ENCODE data around the gene SEC23A.
"Not testable (repeated sequence)": the region's sequence is repeated elsewhere in the genome, so short reads cannot be mapped to it uniquely, and the experiment has no call there.

Gene SEC23A

DNA sequence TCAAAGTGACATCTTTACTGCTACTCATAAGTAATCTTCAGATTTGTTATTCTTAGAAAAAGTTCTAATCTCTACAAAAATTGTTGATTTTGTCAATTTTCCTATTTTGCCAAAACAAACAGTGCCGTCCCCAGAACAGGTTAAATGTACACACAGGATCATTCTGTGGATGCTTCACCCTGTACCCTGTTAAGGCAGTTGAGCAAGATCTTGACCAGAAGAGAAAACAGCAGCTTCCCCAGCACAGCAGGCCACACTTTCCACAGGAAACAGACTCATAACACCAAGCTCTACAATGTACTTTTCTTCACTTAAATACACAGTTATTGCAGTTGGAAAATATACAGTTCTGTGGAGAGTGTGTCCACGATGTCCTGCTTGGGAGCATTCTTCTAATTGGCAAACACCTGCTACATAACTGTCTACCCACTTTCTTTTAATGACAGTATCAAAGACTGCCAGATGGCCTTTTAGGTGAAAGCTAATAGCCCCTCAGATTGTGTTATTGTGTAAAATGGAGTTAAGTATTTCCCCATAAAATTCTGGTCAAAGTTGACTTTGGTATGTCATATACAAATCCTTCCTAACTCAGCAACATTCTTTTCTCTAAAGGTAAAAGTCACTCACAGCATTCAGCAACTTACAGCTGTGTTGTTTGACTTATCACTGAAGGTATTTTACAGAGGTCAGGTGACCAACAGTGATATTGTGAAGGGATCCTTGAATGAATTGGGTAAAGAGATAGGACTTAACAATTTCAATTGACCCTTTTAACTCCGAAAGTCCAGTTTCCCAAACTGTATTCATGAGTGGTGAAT is 77.0 kb downstream of the SEC23A start:
- DNase-seq: no peak

DNA sequence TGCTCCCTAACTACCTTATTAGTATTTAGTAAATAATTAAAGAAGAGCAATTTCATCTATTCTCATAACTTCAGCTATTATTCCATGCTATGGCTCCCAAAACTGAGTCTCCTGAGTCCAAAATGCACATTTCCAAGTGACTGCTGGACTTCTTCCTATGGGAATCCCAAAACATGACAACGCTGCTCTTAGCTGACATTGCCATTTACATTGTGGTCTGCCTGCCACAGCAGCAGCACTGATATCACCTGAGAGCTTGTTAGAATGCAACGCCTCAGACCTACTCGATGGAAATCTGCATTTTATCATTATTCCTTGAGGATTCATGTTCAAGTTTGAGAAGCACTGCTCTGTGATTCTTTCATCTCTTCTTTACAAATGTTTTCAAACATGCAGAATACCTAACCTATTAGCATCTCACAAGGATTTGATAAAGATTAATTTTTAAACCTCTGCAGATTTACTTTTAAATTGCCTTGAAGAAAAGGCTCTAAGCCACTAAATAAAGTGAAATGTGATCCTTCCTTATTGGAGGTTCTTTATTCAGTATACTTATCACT is 77.7 kb downstream of the SEC23A start:
- DNase-seq: no peak

DNA sequence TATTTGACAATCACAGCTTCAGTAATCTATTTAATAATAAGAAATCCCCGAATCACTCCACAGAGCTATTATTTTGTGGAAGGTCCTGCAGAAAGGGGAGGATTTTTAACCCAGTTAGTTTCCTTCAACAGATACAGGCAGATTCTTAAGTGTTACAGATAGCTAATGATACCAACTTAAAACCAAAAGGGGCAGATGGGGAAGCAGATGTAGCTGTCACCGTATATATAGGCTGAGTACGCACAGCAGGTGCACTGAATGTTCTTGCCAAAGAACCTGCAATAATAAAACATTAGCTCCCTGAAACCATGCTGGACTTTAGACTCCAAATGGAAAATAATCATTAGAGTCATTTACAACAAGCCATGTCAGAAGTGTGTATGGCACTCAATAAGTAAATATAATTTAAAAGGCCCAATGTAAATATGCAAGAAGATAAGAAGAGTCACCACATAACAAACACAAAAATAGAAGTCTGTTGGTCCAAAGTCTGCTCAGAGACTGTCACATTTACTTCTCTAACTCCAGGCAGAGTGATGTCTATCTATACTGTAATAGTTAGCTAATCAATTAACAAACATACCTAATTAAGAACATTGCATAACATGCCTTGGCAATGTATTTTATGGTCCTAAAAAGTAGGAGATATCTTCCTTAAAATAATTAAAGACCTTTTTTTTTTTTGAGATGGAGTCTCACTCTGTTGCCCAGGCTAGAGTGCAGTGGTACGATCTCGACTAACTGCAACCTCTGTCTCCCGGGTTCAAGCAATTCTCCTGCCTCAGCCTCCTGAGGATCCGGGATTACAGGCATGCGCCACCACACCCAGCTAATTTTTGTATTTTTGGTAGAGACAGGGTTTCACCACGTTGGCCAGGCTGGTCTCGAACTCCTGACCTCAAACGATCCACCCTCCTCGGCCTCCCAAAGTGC is 78.8 kb downstream of the SEC23A start:
- DNase-seq: no peak

DNA sequence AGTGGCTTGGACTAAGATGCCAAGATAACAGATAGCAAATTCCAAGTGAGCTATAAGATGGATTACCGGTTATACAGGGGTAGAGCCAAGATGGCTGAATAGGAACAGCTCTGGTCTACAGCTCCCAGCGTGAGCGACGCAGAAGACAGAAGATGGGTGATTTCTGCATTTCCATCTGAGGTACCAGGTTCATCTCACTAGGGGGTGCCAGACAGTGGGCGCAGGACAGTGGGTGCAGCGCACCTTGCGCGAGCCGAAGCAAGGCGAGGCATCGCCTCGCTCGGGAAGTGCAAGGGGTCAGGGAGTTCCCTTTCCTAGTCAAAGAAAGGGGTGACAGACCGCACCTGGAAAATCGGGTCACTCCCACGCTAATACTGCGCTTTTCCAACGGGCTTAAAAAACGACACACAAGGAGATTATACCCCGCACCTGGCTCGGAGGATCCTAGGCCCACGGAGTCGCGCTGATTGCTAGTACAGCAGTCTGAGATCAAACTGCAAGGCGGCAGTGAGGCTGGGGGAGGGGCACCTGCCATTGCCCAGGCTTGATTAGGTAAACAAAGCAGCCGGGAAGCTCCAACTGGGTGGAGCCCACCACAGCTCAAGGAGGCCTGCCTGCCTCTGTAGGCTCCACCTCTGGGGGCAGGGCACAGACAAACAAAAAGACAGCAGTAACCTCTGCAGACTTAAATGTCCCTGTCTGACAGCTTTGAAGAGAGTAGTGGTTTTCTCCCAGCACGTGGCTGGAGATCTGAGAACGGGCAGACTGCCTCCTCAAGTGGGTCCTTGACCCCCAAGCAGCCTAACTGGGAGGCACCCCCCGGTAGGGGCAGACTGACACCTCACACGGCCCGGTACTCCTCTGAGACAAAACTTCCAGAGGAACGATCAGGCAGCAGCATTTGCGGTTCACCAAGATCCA is 85.7 kb downstream of the SEC23A start:
- not testable (repeated sequence) for DNase-seq

DNA sequence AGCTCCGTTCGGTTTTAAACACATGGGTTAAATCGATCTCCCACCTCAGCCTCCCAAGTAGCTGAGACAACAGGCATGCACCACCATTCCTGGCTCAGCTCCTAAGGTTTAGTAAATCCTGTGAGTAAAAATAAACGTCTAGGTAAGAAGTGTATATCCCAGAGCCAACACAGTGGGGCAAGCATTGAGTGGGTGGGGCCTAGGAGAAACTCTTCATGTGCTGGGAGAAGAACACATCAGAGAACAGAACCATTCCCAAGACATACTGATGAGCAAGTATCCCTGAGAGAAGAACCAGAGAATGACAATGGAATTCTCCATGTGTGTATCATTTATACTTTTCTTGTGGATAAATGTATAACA is 86.3 kb downstream of the SEC23A start:
- no peak for DNase-seq

DNA sequence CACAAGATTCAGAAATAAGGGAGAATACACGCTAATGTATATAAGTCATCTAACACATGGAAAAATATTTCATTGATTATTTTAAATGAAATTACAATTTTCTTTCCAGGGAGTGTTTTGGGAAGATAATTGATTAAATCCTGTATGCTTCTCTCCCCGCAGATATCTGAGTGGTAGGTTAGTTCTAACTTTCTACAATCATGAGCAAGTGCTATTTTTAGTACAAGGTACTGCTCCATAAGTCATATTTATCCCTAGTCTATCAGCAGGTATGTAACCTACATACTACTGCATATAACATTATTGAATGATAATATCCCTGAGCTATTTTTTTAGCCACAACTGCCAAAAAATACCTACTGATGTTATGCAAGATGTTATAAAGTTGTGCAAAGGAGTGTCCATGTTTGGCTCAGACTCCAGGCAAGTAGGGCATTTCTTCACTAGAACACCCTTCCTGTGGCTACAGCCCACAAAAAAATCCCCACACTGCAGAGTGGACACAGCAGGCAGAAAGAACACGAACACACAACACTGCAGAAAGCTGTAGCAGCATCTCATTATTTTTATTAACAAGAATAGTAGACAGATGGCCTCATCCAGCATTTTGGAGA is 87.0 kb downstream of the SEC23A start:
- DNase-seq: no peak

DNA sequence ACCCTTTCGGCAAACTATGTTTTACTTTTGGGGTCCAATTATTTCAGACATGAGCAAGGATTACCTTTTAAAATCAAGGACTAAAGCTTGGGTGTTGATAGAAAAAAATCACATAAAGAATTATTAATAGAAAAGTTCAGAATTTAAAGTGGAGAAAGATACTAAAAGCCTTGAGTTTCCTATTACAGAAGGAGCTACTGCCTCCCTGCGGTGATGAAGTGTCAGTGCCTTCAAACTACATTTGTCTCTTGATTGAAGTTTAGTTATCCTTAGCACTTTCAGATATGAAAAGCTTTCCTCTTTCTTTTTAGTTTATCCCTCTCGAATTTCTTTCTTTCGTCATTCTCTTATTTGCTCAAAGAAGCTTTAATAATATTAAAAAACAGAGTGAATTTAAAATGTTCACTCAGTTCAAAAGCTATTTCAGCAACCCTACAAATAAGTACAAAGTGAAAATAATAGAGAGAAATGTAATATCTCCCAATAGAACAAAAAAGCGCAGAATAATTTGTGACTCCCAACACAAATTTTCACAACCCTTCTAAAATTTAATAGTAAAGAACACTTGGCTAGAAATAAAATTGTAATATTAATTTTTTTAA is 87.6 kb downstream of the SEC23A start:
- peak in 1 of 2 donors; percentile 30 for DNase-seq

DNA sequence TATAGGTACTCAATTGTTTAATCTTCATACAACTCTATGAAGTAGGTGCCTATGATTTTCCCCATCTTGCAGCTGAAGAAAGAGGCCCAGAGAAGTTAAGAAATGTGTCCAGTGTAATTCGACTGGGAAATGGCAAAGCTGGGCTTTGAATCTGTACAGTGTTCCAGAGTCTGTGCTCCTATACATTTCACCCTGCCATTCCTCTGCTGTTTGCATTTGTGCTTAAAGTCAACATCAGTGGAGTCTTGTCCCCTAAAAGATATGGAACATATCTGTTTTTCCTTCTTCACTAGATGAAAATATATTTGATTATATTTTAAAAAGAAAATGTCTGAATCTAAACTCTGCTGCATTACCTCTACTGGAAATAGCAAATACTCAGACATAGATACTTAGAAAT is 88.6 kb downstream of the SEC23A start:
- no peak for DNase-seq

DNA sequence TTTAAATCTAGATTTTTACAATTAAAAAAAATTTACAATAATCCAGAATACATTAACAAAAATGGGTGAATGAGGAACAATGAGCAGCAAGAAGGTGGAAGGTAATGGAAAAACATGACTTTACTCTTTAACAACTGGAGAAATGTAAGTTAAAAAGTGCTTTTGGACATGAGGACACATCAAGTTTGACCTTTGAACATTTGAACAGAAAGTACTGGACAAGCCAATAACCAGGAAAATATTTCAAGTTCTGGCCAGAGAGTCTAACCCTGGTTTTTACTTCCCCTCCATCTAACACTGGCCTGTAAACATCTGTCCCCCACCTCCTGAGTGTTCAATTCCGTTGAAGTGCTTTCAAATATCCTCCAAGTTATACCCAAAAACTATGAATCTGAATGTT is 94.1 kb downstream of the SEC23A start:
- DNase-seq: not testable (repeated sequence)

DNA sequence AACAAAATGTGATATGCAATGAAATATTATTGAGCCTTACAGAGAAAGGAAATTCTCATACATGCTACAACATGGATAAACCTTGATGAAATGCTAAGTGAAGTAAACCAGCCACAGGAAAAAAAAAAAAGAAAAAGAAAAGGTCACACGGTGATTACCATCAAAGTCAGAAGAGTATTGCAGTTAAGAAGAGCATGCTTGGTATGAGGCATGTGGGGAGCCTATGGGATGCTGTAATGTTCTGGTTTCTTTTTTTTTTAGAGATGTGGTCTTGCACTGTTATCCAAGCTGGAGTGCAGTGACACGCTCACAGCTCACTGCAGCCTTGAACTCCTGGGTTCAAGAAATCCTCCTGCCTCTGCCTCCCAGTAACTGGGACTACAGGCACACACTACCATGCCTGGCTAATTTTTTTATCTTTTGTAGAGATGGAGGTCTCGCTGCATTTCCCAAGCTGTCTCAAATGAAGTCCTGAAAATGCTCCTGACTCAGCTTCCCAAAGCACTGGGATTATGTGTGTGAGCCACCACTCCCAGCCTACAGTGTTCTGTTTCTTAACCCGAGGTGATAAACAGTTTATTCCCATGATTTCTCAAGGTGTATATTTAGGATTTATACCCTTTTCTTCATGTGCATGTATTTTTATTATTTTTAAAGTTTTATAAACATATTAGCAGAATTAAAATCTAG is 96.2 kb downstream of the SEC23A start:
- DNase-seq: no peak

DNA sequence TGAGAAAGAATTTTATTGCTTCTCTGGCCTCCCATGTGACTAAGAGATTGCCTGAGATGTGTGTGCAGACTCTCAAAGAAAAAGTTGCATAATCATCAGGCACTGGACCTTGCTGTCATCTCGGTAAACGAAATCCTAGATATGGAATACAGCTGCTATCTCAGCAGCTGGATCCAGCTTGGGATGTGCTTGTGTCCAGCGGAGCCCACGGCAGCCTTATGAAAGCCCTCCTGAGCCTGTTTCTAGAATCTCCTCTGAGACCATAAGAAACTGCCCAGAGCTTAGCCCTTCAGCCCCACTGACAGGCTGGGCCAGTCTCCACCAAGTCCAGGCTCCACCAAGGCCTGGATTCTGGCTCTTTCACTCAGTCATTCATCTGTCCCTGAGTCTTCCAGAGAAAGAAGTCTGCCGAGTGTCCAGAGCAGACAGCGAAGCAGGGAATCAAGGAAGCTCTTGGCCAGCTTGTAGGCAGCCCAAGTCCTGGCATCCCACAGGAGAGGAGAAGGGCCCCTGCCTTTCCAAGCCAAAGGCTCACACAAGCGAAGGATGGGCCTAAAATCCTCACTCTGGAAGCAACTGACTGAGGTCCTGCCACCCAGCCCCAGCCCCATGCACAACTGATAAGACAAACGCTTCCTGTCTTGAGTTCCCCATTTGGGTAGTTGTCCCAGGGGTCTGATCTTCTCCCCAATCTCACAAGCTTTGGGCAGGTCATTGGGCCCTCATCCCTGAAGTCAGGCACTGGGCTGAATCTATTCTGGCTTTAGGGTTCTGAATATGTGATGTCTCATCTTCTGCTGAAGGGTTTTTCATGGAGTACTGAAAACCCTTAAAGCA is 97.8 kb downstream of the SEC23A start:
- DNase-seq: no peak

DNA sequence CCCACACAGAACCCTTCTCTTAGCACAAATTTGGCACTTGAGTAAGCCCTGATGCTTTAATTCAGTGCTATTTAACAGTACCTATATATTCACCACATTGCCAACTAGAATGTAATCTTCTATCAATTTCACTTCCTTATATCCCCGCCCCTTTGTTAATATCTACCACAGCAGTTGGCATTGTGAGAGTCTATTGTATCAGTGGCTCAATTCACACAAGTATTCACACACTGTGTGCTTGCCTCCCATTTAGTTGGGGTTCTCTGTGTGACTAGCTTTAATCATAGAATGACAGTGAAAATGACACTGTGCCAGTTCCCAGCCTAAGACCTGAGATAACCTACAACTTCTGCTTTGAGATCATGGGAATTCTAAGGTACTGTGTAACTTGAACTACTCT is 103.1 kb downstream of the SEC23A start:
- DNase-seq: no peak

DNA sequence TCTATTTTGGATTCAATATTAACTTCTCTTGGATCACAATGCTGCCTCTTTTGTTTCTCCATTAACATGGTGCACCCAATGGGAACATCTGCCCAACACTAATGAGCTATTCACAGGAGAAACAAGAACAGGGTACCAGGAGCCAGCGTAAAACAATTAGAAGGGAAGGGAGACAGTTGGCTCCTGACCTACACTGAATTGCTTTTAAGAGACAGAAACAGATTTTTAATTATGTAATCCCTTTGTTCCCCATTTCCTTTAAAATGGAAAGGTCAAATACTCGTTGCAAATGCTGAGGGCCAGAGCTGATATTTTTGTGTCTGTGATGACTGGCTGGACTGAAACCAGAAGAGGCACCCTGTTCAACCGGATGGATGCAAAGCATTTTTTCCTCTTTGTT is 108.3 kb downstream of the SEC23A start:
- no peak for DNase-seq

DNA sequence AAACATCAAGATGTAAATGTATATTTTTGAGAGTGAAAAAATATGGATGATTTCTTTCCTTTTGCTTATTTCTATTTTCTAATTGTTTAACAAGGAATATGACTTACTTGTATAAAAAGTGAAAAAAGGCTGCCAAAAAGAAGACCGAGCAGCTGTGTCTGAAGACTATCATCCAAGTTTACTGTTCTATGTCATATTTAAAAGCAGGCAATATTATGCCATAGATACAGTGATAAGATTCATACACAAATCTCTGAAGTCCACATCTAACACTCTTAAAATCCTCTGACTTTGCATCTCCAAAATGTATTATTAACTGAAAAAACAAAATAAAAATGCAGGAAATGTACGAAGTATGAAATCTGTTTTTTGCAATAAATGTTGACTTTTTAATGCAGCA is 109.1 kb downstream of the SEC23A start:
- DNase-seq: no peak

DNA sequence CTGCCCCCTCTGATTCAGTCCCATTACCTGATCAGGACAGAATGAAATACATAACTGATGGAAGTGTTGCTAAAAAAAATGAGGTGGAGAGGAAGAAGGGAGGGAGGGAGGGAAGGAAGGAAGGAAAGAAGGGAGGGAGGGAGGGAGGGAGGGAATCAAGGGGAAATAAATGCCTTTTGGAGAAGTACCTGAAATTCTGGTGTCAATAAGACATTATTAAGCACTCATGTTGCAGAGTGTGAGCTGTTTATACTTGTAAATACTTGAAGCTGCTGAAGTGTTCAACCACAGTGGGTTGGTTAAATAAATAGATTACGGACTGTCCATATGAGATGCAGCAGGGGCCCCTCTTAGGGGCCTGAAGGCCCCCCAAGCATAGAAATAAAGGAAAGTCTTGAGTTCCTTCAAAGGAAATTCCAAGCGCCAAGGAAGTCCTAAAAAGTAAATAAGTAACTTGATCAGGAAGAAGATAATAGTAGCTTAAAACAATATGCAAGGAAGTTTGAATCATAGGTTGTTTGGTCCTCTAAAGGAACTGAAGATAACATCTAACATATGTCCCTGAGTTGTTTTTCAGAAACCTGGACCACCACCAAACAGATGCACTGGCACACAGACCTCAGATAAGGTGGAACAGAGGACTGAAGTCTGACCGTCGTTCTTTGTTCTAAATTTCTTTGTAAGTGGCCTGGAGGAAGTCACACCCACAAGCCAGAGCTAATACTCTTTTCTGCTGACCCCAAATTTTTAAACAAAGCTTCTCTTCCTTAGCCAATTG is 110.8 kb downstream of the SEC23A start:
- no peak for DNase-seq

DNA sequence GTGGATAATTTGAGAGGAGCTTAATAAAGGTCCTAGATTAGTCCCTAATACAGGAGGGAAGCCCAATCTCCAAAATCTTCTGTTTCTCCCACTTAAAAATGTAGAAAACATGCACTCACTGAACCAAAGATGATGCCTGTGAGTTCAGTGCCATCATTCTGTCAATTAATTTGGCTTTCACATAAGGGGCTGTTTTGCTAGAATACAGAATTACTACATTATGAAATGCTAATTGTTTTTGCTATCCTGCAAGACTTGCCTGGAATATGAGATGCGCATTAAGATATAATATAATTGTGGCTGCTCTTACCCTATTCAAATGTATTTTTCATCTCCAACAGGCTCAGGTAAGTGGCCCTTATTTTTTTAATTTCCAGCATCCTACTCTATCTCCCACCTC is 111.7 kb downstream of the SEC23A start:
- no peak for DNase-seq

DNA sequence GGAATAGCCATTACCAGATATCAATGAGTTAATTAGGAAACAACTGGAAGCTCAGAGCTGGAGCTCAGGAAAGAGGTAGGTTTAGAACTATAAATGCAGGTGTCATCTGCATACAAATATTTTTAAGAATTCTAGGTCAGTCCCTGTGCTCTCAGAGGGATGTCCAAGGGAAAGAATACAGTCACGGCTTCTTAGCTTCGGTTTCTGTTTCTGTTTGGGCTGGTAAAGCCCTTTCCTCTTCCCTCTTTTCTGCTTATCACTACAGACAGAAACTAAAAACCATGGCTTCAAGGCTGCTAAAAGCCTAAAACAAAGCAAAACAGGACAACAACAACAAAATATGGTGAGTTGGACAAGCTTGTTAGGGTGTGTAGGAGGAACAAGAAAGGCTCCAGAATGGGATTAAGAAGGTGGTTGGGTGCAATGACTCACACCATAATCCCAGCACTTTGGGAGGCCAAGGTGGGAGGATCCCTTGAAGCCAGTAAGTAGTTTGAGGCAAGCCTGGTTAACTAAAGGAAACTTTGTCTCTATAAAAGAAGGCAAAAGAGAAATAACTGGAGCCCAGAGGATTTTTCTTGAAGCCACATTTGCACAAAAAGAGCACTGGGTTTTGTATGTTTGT is 113.0 kb downstream of the SEC23A start:
- DNase-seq: peak in 1 of 2 donors; percentile 2

DNA sequence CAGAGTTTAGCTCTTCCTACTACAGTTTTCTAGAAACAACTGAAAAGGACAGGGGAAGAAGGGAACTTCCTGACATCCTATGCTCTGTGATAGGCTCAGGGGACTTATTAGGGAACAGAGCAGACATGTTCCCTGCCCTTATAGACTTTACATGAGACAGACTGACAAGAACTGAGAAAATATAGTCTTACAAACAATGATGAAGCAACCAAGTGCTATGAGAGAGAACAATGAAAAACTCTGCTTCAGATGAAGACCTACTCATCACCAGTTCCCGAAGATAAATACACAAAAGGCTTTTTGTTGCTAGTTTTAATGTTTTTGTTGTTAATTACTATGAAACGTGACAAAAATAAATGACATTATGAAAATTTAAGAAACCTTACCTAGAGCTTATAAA is 115.3 kb downstream of the SEC23A start:
- no peak for DNase-seq

DNA sequence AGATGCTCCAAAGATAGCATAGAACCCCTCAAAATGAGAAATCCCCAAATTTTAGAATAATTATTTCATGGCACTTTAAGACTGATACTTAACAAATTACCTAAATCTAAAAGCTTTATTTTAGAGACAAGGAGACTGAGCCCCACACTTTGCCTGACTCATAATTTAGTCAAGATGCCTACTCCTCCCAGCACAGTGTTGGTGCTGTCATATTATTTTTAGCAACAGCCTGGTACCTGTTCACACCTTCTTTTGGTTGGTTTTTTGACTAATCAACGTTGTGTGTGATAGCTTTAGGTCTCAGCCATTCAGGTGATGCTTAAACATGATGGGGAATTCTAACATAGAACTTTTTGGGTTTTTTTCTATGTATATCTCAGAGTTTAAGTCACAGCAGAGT is 120.2 kb downstream of the SEC23A start:
- DNase-seq: no peak
